ENCODE data around the gene ASTL.

Gene ASTL

DNA sequence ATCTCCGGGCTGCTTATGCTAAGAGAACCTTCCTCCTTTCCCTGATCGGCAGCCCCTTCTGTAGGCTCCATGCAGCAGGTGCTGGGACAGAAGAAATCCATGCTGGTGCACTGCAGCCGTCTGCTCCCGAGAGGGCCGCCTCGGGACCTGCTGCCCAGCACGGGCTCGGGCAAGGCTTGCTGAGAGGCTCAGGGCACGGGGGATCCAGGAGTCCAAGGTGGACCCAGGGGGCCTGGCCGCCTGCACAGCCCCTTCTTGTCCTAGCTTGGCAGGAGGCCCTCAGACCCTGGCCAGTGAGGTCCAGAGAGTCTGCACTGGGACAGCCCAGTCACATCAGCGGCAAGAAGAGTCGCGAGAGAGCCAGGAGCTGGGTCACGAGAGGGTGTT lies 20.2 kb upstream of the ASTL start:
- DNase-seq: no peak

DNA sequence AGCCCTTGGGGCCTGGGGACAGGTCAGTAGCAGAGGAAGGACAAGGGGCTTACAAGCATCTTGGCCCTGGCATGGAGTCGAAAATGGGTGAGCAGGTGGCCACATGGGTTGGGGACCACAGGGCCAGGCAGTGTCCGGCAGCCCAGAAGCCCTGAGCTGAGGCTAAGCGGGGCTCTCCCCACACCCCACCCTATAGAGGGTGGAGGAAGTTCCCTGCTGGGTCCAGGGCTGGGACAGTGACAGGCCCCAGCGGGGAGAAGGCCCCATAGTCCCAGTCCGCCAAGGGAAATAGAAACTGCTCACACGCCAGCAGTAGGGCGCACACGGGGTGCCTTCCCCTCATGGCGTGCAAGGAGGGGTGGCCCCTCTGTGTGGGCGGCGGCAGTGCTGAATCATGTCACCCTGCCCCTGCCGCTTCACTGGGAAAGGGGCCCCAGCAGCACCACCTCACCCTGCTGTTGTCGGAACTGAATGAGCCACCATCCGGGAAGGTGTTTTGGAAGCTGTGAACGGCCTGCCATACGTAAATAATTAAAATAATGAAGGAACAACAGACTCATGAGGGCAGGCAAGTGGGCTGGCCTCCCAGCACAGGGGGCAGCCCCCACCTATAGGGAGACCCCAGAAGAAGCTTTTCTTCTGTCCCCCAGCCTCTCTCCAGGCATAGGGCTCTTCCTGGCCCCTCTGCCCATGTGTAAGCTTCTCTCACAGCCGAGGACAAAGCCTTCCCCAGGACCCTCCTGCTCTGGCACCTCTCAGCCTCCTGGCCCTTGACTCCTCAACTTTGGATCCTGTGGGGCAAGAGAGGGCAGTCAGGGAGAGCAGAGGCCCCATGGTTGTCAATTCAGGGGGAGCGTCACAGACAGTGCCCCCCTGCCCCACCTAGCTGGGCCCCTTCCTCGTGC lies 19.6 kb upstream of the ASTL start:
- peak; percentile 98 for DNase-seq

DNA sequence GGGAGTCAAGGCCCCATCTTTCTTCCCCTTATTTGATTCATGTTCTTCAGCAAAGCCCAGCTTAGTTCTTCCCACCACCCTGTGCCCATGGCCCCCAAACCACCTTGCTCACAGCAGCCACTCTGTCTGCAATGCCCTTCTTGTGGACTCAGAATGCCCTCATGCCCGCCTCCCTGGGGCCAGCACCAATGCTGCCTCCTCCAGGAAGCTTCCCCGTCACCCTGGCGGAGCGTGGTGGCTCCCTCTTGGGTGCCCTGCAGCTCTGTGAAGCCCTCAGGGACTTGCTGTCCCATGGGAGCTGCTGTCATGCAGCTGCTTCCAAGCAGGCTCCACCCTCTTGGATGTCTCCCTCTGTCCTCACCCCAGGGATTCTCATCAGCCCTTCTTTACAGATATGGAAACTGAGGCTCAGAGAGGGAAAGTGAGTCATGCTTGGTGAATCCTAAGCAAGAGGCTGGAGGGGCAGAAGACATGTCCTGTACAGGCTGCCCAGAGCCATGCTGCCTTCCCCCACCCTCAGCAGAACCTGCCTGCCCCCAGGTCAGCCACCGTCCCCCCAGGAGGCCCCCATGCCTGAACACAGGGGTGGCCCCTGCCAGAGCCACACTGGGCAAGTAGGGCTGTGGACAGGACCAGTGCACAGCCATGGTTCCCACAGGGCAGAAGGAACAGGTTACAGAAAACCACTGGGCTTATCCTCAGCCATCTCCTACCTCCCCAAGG lies 18.8 kb upstream of the ASTL start:
- DNase-seq: peak; percentile 42 to 47

DNA sequence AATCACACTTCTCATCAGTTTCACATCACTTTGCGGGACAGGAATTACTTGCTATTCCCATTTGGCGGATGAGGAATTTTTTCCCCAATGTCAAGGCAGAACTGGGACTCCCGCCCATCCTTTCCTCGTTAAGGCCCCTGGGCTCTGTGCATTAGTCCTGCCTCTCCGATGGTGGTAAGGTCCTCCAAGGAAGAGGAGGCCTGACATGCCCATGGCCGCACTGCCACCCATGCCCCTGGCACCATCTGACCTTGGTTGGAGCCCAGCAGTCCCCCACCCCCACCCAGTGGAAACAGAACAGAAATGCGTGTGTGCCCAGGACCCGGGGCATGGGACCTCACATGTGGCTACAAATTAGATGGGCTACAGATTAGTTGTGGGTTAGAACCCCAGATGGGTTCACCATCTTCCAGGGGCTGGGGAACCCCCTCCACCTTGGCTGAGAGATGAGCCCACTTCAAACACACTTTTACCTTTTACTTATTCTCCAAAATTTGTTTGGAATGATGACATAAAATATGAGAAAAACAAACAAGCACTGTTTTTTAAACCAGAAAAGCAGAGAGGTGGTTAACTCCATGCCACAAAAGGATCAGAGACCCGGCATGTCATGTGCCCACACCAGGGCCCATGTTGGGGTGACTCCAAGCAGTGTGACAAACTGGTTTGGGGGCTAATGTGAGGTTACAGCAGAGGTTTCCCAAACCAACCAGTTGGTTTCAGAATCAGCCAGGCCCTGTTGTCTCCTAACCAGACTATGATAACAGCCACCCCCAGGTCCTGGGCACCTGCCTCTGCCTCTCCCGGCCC lies 17.9 kb upstream of the ASTL start:
- peak; percentile 66 to 77 for DNase-seq

DNA sequence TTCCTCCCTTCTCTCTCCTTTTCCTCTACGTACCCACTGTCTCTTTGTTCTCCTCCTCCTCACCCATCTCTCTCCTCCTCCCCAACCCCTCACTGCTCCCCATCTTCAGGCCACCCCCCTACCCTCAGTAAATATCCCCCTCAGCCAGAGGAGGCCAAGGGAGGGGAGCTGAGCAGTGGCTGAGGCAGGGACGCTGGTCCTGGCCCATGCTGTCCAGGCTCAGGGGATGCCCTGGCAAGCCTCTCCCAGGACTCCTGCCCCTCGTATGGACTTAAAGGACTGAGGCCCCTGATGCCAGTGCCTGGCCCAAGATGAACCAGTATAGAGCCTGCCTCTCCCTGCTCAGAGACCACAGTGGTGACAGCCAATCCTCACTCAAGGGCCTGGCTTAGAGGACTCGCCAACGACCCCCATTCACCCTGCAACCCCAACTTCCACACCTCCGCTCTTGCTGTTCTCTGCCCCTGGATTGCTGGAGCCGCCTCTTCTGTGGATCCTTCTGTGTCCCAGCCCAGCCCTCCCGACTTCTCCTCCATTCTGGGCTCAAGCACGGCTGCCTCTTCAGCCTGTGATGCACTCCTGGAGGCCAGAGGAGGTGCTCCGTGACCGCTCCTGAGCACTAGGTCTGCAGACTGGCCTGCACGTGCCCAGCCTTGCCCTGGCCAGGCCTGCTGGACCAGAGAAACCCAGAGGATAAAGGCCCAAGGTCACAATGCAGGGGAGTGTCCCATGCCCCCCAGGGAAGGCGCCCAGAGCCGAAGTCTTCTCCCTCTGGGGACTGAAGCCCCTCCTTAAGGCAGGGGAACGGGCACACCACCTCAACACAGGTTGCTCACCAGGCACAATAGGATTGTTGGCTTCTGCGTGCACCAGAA lies 16.4 kb upstream of the ASTL start:
- no peak for DNase-seq

DNA sequence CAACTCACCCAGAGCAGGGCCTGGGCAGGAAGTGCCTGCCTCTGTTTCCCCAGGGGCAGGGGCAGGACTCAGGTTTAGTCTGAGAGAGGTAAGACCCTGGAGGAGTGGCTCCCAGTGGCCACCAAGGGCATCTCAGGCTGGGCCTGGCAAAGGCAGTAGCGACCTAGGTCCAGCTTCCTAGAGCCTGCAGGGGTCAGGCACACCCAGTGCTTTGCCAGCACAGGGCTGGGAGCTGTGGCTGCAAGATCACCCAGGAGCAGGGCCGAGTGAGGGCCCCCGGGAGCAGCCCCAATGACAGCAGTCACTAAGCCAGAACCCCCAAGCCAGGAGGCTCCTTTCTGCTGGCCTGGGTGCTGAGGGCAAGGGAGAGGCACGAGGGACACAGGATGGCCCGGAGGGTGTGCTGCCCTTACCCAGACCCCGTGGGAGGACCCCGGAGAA lies 15.7 kb upstream of the ASTL start:
- no peak for DNase-seq

DNA sequence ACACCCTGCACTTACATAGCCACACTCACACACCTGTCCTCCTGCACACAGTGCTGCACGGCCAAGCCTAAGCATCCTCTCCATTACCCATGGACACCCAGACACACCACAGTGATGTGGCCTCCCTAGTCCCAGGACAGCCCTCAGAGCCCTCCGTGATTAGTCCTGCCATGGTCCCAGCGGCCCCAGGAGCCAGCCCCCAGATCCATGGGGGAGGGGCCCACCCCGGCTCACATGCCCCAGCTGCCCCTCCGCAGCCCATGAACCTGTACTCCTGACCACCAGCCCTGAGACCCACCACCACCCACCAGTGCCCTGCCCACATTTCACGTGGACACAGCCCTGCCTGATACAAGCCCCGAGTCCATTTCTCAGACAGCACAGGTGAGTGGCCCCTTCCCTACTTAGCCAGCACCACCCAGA lies 15.0 kb upstream of the ASTL start:
- DNase-seq: no peak

DNA sequence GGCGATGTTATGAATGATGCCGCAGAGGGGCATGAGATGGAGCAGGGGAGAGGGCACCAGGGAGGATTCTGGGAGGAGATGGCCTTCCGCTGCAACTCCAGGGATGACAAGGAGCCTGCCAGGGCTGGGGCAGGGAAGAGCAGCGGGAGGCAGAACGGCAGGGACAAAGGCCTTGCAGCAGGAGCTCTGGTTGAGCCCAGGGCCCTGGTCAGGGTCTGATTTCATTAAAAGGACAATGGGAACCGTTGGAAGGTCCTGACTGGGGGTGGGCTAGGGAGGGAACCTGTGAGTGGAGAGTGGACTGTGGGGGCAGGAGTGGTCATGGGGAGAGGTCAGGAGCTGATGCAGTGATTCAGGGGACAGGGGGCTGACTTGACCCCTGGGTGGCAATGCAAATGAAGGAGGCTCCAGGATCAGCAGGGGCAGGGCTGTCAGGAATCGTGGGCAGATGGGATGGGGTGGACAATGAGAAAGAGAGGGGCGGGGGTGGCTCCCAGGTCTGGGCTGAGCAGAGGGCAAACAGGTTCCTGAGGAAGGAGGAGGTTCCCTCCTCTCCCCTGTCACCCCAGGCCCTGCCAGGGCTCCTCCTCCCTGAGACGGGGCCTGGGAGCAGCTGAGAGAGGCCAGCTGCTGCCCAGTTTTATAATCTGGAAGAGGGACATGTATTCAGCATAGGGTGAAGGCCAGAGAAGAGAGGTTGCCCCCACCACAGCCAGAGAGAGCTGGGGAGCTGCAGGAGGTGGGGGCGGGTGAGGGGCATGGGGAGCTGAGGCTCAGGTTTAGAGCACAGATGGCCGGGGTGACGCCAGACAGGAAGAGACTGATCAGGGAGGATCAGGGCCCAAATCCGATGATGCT lies 14.2 kb upstream of the ASTL start:
- no peak for DNase-seq

DNA sequence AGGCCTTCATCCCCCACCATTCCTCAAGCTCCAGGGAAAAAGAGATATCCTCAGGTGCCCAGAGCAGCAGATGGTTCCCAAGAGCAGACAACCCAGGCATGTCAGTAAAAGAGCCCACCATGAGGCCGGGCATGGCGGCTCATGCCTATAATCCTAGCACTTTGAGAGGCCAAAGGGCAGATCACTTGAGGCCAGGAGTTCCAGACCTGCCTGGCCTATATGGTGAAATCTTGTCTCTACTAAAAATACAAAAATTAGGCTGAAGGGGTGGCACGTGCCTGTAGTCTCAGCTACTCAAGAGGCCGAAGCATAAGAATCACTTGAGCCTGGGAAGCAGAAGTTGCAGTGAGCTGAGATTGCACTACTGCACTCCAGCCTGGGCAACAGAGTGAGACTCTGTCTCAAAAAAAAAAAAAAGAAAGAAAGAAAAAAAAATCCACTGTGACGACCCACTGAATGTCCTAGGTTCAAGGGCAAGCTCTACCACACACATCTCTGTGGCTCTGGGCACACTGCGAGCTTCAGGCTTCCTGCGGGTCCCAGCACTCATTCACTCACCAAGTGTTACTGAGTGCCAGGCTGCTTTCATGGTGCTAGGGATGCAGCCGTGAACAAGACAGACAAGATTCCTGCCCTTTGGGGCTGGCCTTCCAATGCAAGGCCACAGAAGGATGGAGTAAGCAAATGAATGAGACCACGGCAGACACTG lies 13.4 kb upstream of the ASTL start:
- DNase-seq: no peak

DNA sequence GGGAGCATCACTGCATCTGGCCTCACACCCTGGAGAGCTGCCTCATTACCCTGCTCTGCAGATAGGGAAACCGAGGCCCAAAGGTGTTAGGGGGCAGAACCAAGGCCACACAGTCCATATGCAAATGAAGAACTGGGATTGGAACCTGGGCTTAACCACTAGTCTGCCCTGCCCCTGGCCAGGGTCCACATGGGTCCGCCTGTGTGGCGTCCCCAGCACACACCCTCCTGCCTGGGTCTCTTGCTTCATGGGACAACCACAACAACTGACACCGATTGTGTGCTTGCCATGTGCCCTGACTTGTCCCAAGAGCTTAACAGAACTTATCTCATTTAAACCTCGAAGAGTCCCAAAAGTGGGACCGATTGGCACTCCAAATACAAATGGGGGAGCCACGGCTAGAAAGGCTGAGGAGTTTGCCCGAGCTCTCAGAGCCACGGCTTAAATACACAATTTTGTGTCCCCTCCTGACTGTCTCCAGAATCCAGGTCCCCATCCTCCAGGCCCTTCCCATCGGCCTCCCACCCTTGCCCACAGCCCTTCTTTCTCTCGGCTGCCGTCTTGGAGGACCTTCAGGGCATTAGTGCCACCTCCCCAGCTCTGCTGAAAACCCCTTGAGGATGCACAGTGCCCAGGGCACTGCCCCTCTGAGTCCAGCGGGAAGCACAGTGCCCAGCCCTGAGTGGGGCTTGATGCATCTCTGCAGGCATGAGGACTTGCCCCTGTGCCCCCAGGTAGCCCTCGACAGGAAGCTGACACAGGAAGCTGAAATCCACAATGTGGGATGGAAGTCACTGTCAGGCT lies 12.7 kb upstream of the ASTL start:
- no peak for DNase-seq

DNA sequence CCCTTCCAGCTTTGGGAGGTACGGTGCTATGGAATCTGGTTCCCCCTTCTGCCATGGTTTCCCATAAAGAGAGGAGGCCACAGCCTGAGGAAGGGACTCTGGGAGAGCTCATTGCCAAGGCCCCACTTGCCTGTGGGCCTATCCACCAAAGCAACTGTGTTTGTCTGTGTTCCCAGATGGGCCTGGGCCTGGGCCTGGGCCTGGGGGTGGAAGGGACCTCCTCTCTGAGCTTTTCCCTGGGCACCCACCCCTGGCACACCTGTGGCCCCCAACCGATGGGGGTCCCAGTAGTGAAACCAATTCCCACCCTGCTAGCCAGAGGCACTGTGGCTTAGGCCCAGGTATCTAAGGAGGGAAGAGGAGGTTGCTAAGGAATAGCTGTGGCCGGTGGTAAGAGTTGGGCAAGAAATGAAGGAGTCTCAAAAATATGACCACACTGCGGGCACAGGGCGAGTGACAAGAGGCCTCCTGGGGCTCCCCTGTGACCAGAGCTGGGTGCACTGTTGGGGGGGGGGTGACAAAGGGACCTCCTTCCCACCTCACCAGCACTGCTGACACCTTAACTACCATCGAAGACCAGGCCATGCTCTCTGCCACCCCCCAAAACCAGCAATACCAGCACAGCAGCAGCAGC lies 11.8 kb upstream of the ASTL start:
- no peak for DNase-seq

DNA sequence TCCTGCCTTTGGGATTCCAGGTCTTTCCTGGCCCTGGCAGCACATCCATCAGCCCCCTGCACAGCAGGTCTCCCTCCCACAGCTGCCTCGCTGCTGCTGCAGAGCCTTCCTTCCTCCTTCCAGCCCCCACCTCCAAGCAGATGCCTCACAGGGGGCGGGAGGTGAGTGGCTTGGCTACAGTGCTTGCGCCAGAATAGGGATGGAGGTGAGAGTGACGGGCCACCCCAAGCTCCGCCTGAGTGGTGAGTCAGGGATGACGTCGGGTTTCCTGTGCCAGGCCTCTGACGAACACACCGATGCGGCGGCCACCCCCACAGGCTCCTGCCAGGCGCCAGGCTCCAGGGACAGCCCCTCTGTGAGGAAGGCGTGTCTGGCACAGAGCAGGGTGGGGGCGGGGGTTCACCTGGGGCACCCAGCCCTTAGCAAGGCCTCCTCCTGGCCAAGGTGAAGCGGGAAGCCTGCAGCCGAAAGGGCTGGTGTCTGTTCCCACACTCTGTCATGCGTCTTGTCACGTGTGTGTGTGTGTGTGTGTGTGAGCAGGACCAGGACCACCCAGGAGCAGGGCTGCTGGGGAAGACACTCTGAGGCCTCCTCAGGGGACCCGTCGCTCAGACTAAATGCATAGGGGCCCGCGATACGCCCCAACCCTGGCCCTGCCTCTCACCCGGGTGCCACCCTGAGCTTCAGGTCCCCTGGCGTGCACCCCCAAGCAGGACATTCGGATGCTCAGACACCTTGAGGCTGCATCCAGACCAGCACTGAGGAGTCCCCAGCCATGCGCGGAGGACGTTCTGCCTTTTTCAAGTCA lies 10.3 kb upstream of the ASTL start:
- DNase-seq: peak; percentile 98 to 99

DNA sequence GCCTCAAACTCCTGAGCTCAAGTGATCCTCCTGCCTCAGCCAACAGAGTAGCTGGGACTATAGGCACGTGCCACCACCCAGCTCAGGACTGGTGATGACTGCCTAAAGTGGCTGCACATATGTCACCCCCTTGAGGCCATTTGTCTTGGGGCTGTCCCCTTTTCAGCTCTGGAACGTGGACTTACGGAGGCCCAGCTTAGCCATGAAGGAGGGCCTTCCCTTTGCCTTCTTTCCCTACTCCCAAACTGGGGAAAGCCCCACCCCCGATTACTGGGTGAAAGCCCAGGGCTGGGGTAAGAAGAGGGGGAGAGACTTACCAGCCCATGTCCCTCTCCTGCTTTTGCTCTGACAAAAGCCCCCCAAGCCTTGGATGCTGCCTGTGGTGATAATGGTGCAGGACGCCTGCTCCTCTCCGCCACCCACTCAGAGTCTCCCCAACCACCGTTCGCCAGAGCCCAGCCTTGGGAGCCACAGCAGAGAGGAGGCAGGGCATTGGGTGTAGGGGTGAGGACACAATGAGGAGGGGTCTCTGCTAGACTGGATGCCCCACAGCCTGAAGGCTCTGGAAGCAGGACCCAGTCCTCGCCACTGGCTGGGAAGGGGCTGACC lies 9.4 kb upstream of the ASTL start:
- peak; percentile 53 to 67 for DNase-seq

DNA sequence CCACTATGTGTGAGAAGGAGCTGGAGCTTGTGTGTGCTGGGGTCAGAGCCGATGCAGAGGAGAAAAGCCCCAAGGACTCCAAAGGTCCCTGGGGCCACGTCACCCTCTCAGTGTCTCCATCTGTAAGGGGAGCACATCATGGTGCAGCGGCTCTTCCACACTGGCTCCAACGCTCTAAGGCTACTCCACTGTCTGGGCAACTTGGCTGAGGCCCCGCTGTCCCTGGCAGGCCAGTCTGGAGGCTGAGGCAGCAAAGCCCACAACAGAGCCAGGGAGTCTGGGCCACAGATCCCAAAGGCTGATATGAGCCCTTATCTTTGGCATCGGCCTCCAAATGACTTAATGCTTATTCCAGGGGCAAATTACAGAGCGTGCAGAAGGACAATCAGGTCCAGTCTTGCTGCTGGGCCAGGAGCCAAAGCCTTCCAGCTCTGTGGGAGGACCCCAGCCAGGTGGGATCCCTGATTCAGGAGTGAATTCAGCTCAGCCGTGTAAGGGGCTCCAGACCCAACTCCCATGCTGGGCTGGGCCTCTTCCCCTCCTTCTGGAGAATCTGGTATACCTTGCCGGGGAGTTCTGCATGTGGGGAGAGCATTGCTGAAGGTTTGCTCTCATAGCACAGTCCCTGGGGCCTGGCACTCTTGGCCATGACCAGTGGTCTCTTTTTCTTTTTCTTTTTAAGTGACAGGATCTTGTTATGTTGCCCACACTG lies 8.7 kb upstream of the ASTL start:
- no peak for DNase-seq

DNA sequence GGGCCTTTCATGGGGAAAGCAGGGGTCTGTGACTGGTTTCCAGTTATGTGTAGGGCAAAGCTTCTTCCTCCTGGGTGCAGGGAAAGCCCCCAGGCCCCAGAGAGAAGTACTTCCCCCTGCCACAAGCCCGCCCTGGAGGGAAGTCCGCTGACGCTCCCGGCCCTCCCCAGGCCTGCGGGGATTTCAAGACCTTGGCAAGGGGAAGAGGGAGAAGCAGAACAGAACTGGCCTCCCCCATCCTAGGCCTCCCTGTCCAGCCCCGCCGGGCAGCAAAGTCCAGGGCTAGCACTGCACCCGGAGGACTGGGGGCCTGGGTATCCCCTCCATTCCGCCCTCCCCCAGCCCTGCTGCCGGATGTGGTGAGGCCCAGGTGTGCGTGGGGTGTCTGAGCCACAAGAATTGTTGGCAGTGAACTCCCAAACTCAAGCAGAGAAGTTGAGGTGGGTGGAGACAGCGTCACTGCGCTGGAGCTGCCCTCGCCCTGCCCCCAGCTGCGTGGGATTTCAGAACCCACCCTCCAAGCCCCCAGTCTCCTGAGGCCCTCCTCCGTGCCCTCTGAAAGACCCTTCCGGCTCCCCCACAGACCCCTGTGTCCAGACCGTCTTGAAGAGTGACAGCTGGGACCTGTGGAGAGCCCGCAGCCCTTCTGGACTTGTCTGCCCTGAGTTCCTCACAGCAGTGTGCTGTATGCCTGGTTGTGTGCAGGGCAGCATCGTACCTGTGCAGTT lies 8.0 kb upstream of the ASTL start:
- peak; percentile 92 to 95 for DNase-seq

DNA sequence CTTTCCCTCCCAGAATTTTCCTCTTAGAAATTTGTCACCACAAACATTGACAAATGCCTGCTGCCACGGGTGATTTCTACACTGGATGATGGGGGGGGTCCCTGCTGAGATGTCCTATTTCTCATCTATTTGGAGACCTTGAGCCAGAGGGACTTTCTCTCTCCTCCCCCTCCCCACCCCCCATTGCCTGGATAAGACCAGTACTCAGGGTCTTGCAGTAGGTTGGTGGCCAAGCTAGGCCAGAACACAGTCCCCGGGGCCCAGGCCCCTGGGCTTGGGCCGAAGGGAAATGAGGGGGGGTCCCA lies 7.5 kb upstream of the ASTL start:
- DNase-seq: no peak

All from activated CD4-positive, alpha-beta T cell treated with anti-CD3 and anti-CD28 coated beads, Interleukin-2, amount 50 U/mL, for 48 hours (primary cell).